Cardiac septum (tissue), 1 donor: ENCODE results near the gene TTF1. TPM values are rescaled to one million over a fixed set of nuclear protein-coding genes. Genes with fewer than 3 reads are reported as not detected.
"Not testable (repeated sequence)": the region's sequence is repeated elsewhere in the genome, so short reads cannot be mapped to it uniquely, and the experiment has no call there.

Experiments
- DNase-seq: peaks from one replicate; pipeline ENCODE4 v3.0.0-alpha.2; 2020; ENCODE audit warnings: low spot score
- intact Hi-C: fragments of 100-400 bp; cut with DNase I; formaldehyde crosslinking; loops from one replicate; pipeline ENCODE4 v1.14.0; 2022
- total RNA-seq: library from RNA; stranded (reverse); fragmentation: NEBNext Ultra II Directional; extraction: Animal tissue kit (Norgen Biotek cat#: 25700); gene quantifications from one replicate; pipeline ENCODE4 v1.2.1, GENCODE V29; 2021
- donor health status: DM: no; HTN: no; CAD: no.

Gene TTF1
- total RNA-seq, 1 donor from 2014 or later, result 16.5 TPM

GRCh38 chr9:132415181-132415580 is 8.5 kb upstream of the TTF1 start:
- no peak for DNase-seq
- intact Hi-C loops, result no loop called here

- intact Hi-C loops, result no loop called here
- DNase-seq, result no peak
Measured at GRCh38 chr9:132414731-132415130, 8.1 kb upstream of the TTF1 start.

- DNase-seq, result no peak
- intact Hi-C loops, result no loop called here
Measured at GRCh38 chr9:132413926-132414325, 7.3 kb upstream of the TTF1 start.

- intact Hi-C loops, result no loop called here
- DNase-seq, result no peak
Measured at GRCh38 chr9:132412089-132412488, 5.4 kb upstream of the TTF1 start.

DNA sequence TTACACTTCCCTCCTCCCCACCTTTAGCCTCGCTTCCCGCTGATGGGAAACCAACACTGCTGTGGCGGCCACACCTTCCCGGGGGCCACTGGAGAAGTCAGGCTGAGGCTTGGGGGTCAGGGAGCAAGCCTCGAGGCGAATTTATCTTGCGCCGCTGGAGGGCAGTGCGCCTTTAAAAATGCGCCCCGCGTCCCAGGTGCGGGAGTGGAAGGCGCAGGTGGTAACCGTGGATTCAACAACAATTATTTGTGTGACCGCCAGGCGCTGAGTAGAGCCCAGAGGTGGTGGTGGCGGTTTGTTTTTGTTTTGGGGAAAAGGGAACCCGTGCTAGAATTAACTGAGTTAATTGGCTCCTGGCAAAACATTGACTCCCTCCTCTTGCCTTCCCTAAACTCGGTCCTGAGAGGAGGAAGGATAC is 4.5 kb upstream of the TTF1 start:
- intact Hi-C loops, result loop anchor here (1.0 to 2.0 kb wide), 3 partner anchors 96 to 390 kb away; no protein-coding TSS in a partner anchor
- DNase-seq, result no peak

GRCh38 chr9:132410642-132411041 is 4.0 kb upstream of the TTF1 start:
- no peak for DNase-seq
- intact Hi-C loops, result loop anchor here (1.0 to 2.0 kb wide), 3 partner anchors 97 to 390 kb away; no protein-coding TSS in a partner anchor

- no peak for DNase-seq
Measured at GRCh38 chr9:132409828-132410528, 3.3 kb upstream of the TTF1 start, which contains the start of gene CFAP77. Gene CFAP77, plus strand, starts transcription at chr9:132410211. Its CDS starts 61 bp downstream, at chr9:132410272.

DNA sequence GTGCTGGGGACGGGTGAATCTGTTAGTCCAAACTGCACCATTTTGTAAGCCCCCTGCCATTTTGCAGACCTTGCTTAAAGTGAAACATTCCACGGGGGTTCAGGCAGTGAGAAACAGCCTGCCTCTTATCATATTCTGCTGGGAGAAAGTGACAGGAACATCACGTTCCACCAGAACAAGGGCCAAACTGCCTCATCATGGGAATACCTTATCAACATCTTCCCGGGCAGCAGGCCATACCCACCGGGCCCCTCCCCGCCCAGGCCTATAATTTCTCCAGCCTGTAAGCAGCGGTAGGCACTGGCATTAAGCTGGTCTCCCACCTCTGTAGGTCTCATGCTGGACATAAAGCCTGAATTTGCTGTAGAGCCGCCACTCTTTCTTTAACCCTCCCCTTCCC is 1.9 kb upstream of the TTF1 start:
- DNase-seq, result no peak
- intact Hi-C loops, result loop anchor here (10.0 kb wide), 1 partner anchor 266 kb away; the partner anchor contains the start of gene GTF3C4

More at GRCh38 chr9:132409828-132410528, 3.3 kb upstream of the TTF1 start, which contains the start of gene CFAP77:
- intact Hi-C loops, result loop anchor here (2.0 to 10.0 kb wide), 3 partner anchors 165 to 391 kb away; partner anchors contain the start of gene GTF3C4

DNA sequence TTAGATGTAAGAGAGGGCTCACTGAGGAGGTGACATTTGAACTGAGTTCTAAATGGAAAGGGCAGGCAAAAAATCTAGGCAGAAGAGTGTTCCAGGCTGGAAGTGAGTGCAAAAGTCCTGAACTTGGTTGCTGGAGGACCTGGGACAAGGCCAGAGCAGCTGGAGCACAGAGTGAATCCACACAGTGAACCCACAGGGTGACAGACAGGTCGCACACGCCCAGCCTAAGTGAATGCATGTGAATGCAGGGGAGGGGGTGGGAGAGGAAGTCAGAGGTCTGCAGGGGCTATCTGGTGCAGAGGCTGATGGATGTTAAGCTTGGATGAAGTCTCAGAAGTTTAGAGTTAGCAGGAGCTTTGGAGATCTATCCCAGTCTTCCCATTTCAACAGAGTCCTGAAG is 556 bp upstream of the TTF1 start:
- no peak for DNase-seq
- intact Hi-C loops, result loop anchor here (10.0 kb wide), 1 partner anchor 268 kb away; the partner anchor contains the start of gene GTF3C4

- intact Hi-C loops, result loop anchor here (10.0 kb wide), 1 partner anchor 270 kb away; the partner anchor contains the start of gene GTF3C4
- DNase-seq, result no peak
Measured at GRCh38 chr9:132404228-132404881, 2.3 kb downstream of the TTF1 start.

GRCh38 chr9:132401824-132402223 is 4.8 kb downstream of the TTF1 start:
- intact Hi-C loops, result loop anchor here (10.0 kb wide), 1 partner anchor 273 kb away; the partner anchor contains the start of gene GTF3C4
- DNase-seq, result no peak

- DNase-seq, result no peak
- intact Hi-C loops, result no loop called here
Measured at GRCh38 chr9:132395560-132395959, 11.1 kb downstream of the TTF1 start.

DNA sequence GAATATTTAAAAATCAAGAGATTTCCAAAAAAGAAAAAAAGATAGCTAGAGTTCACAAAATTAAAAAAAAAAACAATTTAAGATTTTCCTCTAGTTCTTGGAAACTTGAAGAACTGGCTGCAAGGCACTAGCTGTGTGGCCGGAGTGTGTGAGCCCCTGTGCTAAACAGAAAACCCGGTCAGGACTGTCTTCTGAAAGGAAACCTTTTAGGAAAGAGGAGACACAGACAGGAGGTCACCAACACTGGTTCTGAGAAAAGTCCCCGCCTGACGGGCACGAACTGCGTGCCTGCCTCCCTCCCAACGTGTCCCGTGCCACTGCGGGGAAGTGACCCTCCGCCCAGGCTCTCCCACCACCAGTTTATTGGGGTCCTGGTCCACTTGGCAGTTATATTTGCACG is 15.2 kb downstream of the TTF1 start:
- intact Hi-C loops, result no loop called here
- no peak for DNase-seq

DNA sequence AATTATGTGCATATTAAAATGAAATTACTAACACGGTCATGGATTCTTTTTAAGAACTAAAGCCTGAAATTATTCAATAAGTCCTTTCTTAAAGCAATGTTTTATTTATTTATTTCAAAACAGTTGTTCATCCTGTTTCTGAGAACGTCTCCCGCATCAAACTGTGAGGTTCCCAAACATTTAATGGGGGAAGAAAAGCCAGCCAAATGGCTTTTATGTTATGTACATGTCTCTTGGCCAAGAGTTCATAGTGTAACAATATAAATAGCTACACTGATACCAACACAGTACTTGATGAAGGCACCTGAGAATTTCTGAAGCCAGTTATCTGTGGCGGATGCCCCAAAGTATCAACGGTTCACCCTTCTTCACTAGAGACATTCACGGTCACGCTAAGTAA is 15.7 kb downstream of the TTF1 start:
- intact Hi-C loops, result no loop called here
- no peak for DNase-seq

- DNase-seq, result no peak
- intact Hi-C loops, result no loop called here
Measured at GRCh38 chr9:132387133-132387532, 19.5 kb downstream of the TTF1 start.

DNA sequence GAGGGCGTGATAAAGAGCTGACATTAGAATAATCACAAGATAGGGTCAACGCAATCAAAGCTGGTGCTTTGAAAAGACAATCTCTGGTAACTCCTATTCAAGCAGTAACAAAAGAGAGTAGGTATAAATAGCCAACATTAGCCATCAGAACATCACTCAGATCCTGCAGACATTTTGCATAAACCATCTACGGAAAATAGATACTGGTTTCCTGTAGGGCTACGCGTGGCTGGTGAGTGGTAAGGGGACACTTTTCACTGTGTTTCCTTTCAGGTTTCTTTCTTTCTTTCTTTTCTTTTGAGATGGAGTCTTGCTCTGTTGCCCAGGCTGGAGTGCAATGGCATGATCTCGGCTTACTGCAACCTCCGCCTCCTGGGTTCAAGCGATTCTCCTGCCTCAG is 22.3 kb downstream of the TTF1 start:
- intact Hi-C loops, result no loop called here
- no peak for DNase-seq

DNA sequence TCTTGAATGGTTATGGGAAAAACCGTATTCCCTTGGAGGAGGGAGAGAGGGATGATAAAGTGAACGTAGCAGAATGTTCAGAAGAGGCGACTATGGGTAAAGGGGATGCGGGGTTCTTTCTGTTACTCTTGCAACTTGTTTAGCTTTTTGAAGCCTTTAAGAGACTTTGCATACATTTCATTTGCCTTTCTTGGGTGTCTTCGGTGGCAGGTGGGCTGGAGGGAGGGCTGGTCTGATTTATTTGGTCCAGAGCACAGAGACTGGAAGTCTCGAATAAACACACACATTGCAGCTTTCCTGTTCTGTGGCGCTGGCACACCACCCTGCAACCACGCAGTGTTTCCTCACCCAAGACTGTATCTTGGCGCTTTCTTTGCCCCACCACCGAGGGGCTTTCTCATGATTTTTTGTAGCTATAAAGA is 23.2 kb downstream of the TTF1 start:
- intact Hi-C loops, result no loop called here
- DNase-seq, result no peak

- no peak for DNase-seq
- intact Hi-C loops, result no loop called here
Measured at GRCh38 chr9:132381966-132382541, 24.6 kb downstream of the TTF1 start.

DNA sequence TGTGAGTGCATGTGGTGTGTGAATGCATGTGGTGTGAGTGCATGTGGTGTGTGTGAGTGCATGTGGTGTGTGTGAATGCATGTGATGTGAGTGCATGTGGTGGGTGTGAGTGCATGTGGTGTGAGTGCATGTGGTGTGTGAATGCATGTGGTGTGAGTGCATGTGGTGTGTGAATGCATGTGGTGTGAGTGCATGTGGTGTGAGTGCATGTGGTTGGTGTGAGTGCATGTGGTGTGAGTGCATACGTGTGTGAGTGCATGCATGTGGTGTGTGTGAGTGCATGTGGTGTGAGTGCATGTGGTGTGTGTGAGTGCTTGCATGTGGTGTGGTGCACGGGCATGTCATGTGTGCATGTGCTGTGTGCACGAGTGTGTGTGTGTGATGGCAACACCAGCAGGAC is 28.2 kb downstream of the TTF1 start:
- DNase-seq, intact Hi-C loops: not testable (repeated sequence)

DNA sequence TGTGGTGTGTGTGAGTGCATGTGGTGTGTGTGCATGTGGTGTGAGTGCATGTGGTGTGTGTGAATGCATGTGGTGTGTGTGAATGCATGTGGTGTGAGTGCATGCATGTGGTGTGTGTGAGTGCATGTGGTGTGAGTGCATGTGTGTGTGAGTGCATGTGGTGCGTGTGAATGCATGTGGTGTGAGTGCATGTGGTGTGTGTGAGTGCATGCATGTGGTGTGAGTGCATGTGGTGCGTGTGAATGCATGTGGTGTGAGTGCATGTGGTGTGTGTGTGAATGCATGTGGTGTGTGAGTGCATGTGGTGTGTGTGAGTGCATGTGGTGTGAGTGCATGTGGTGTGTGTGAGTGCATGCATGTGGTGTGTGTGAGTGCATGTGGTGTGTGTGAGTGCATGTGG is 28.9 kb downstream of the TTF1 start:
- intact Hi-C loops, DNase-seq: not testable (repeated sequence)
